Neural cell (in vitro differentiated cells): ENCODE results near the gene NRG2.

Experiments
- EP300 ChIP-seq: fragments of 450-650 bp; conservative IDR thresholded peaks from 2 replicates; pipeline ENCODE4 v1.6.1; 2014; ENCODE audit warnings: antibody characterized with exemption, mild to moderate bottlenecking, moderate library complexity; ENCODE audit not compliant: poor library complexity, severe bottlenecking
- EZH2 ChIP-seq: fragments of 200-600, 300-800 bp; shearing (Covaris generic), sonication (generic); IDR thresholded peaks from 2 replicates; pipeline ENCODE4 v1.6.1; 2014; ENCODE audit warnings: antibody characterized with exemption, low read length, borderline replicate concordance, mild to moderate bottlenecking; ENCODE audit not compliant: insufficient read depth, poor library complexity, severe bottlenecking
- MXI1 ChIP-seq: fragments of 450-650 bp; conservative IDR thresholded peaks from 2 replicates; pipeline ENCODE4 v1.6.1; 2014; ENCODE audit warnings: antibody characterized with exemption, mild to moderate bottlenecking; ENCODE audit not compliant: poor library complexity, severe bottlenecking
- POLR2AphosphoS5 ChIP-seq: IDR thresholded peaks from 2 replicates; pipeline ENCODE4 v1.6.1; 2012
- RAD21 ChIP-seq: fragments of 450-650 bp; conservative IDR thresholded peaks from 2 replicates; pipeline ENCODE4 v1.6.1; 2014; ENCODE audit warnings: antibody characterized with exemption, mild to moderate bottlenecking, moderate library complexity
- TAF1 ChIP-seq: IDR thresholded peaks from 2 replicates; pipeline ENCODE4 v1.6.1; 2012; ENCODE audit warnings: low read depth
- TF ChIP-seq, protein P1 (sequence below): fragments of 450-650 bp; IDR thresholded peaks from 2 replicates; pipeline ENCODE4 v1.5.1; 2014; ENCODE audit warnings: antibody characterized with exemption, mild to moderate bottlenecking, moderate library complexity; ENCODE audit not compliant: poor library complexity, severe bottlenecking

DNA sequence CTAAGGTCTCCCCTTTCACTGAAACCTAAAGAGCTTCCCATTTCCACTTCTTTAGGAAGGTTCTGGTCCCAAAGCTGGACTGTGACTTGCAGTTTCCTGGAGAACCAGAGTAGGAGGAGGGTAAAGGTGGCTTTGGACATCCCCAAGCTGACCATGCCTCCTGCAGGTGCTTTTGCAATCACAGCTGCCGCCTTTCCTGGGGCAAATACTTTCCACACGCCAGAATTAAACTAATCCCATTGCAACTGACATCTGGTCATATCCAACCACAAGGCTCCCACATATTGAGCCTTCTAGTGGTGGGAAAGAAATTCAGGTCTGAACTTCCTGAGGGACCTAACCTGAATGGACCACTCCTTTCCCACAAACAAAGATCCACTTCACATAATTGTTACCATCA is 92.7 kb downstream of the NRG2 start:
- TF ChIP-seq TAF1 (no peak), EP300 (no peak), EZH2 (no peak), POLR2AphosphoS5 (no peak), MXI1 (no peak), RAD21 (no peak)
- TF ChIP-seq, protein P1, sequence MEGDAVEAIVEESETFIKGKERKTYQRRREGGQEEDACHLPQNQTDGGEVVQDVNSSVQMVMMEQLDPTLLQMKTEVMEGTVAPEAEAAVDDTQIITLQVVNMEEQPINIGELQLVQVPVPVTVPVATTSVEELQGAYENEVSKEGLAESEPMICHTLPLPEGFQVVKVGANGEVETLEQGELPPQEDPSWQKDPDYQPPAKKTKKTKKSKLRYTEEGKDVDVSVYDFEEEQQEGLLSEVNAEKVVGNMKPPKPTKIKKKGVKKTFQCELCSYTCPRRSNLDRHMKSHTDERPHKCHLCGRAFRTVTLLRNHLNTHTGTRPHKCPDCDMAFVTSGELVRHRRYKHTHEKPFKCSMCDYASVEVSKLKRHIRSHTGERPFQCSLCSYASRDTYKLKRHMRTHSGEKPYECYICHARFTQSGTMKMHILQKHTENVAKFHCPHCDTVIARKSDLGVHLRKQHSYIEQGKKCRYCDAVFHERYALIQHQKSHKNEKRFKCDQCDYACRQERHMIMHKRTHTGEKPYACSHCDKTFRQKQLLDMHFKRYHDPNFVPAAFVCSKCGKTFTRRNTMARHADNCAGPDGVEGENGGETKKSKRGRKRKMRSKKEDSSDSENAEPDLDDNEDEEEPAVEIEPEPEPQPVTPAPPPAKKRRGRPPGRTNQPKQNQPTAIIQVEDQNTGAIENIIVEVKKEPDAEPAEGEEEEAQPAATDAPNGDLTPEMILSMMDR: no peak
